OCI-LY3 (cell line): ENCODE data around the gene CLEC2A.
"Not testable (repeated sequence)": the region's sequence is repeated elsewhere in the genome, so short reads cannot be mapped to it uniquely, and the experiment has no call there.

Source experiments
- CTCF ChIP-seq: fragments of 200-600, 300-600 bp; sonication (generic); IDR thresholded peaks from 2 replicates; pipeline ENCODE4 v1.5.1; 2014; ENCODE audit warnings: antibody characterized with exemption, low read length, low read depth
- EZH2phosphoT487 ChIP-seq: fragments of 200-600 bp; shearing (Covaris generic); IDR thresholded peaks from 2 replicates; pipeline ENCODE4 v1.6.1; 2018; ENCODE audit warnings: antibody characterized with exemption, mixed run types, low read depth

- not testable (repeated sequence) for TF ChIP-seq CTCF, EZH2phosphoT487
Measured at GRCh38 chr12:9974731-9975130, 42.6 kb upstream of the CLEC2A start.
